HEK293T (cell line): Measurements from ENCODE around the gene HOXA11.

Experiments
- ARNT ChIP-seq: fragments of 450-650 bp; IDR thresholded peaks from 2 replicates; pipeline ENCODE4 v1.6.1; 2017; ENCODE audit warnings: mild to moderate bottlenecking
- BHLHE40 ChIP-seq: fragments of 450-650 bp; IDR thresholded peaks from 2 replicates; pipeline ENCODE4 v1.6.1; 2016; ENCODE audit warnings: mild to moderate bottlenecking, moderate library complexity, borderline replicate concordance
- CTBP1 ChIP-seq: fragments of 450-650 bp; IDR thresholded peaks from 2 replicates; pipeline ENCODE4 v1.6.1; 2016; ENCODE audit warnings: borderline replicate concordance
- FOXA1 ChIP-seq: fragments of 450-650 bp; IDR thresholded peaks from 2 replicates; pipeline ENCODE4 v1.6.1; 2016; ENCODE audit warnings: mild to moderate bottlenecking
- FOXM1 ChIP-seq: fragments of 450-650 bp; IDR thresholded peaks from 2 replicates; pipeline ENCODE4 v1.6.1; 2017; ENCODE audit warnings: mild to moderate bottlenecking, borderline replicate concordance
- HDGF ChIP-seq: fragments of 450-650 bp; IDR thresholded peaks from 2 replicates; pipeline ENCODE4 v1.6.1; 2017; ENCODE audit warnings: antibody characterized with exemption, borderline replicate concordance
- NFRKB ChIP-seq: fragments of 450-650 bp; IDR thresholded peaks from 2 replicates; pipeline ENCODE4 v1.6.1; 2016; ENCODE audit warnings: mild to moderate bottlenecking, moderate library complexity
- SP1 ChIP-seq: fragments of 450-650 bp; IDR thresholded peaks from 2 replicates; pipeline ENCODE4 v1.6.1; 2017
- SUZ12 ChIP-seq: fragments of 450-650 bp; IDR thresholded peaks from 2 replicates; pipeline ENCODE4 v1.6.1; 2016; ENCODE audit warnings: mild to moderate bottlenecking
- TARDBP ChIP-seq: fragments of 450-650 bp; IDR thresholded peaks from 2 replicates; pipeline ENCODE4 v1.6.1; 2016
- ZNF384 ChIP-seq: fragments of 450-650 bp; IDR thresholded peaks from 2 replicates; pipeline ENCODE4 v1.6.1; 2016

DNA sequence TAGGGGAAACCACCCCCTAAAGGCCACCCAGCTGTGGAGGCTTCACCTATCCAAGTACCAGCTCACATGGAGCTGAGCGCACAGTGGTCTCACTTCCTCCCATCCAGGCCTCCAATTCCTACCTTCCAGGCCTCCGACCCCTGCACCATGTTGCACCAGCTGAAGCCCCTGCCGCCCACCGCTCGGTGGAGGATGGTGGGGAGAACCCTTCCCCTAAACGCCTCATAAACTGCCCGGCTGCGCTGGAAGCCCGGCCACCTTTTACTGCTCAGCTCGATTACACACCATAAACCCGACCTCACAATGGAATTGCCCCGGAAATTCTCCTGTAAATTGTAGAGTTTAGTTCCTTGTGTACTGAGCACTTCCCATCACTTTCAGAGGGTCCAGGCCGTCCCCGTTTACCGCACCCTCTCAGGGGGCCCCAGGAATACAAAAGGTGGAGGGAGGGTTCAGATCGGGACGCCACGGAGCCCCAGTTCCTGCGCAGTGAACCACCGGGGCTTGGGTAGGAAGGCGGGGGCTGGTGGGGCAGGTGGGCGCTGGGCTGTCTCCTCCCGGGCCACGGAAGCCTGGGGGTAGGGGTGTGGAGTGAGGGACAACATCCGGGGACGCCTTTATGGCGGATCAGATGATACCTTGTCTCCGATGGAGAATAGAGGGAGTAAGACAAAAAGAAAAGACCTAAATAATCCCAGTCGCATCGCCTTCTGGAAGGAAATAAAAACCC is 27.2 kb downstream of the HOXA11 start:
- no peak for TF ChIP-seq FOXM1
- TF ChIP-seq ZNF384, result no peak
- TF ChIP-seq BHLHE40, result no peak
- TF ChIP-seq CTBP1, result no peak
- no peak for TF ChIP-seq SUZ12
- no peak for TF ChIP-seq SP1
- no peak for TF ChIP-seq NFRKB
- TF ChIP-seq ARNT, result no peak
- TF ChIP-seq FOXA1, result no peak
- TF ChIP-seq TARDBP, result no peak
- no peak for TF ChIP-seq HDGF
